GM20000 (cell line): Measurements from ENCODE around the gene ELOVL2.

ENCODE experiments used
- DNase-seq: peaks from one replicate; pipeline ENCODE4 v3.0.0; 2012; ENCODE audit warnings: low spot score
- CTCF ChIP-seq: IDR thresholded peaks from 2 replicates; pipeline ENCODE4 v1.5.1; 2012; ENCODE audit warnings: mild to moderate bottlenecking, control low read depth; ENCODE audit errors: extremely low read depth, missing control alignments

The ELOVL2 gene

GRCh38 chr6:11083491-11083890, 39.4 kb upstream of the ELOVL2 start:
- TF ChIP-seq CTCF, result no peak

DNA sequence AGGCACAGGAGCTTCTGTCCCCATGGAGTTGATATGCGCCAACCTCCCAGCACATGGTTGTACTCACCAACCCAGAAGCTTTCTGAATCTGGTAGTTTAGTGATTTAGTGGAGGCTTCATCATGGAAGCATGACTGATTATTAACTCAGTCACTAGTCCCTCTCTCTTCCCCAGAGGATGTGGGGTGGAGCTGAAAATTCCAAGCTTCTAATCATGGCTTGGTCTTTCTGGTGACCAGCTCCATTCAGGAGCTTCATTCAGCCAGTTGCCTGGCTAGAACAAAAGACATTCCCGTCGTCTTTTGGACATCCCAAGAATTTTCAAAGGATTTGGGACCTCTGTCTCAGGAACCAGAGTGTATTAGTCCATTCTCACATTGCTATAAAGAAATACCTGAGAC, 36.2 kb upstream of the ELOVL2 start:
- no peak for TF ChIP-seq CTCF
- no peak for DNase-seq

More at GRCh38 chr6:11083491-11083890, 39.4 kb upstream of the ELOVL2 start:
- no peak for DNase-seq

- TF ChIP-seq CTCF, result no peak
- no peak for DNase-seq
Observed at GRCh38 chr6:11078266-11078665, 34.2 kb upstream of the ELOVL2 start.

DNA sequence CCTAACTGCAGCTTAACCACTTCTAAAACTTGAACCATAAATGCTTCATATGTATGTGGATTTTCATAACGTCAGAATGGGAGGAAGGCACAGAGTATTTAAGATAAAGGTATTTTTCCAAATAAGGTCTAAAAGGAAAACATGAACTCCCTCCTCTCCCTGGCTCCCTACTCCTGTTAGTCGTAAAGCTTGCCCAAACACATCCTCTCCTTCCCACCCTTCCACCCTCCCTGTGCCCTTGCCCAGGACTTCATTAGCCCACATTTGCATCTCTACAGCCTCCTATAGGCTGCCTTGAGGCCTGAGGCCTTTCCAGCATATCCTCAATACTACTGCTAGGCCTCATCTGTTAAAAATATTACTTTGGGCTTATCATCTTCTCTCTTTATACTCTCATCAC, 32.4 kb upstream of the ELOVL2 start:
- no peak for TF ChIP-seq CTCF
- no peak for DNase-seq

GRCh38 chr6:11072101-11072500, 28.0 kb upstream of the ELOVL2 start:
- no peak for DNase-seq
- TF ChIP-seq CTCF, result no peak

GRCh38 chr6:11069760-11070159, 25.7 kb upstream of the ELOVL2 start:
- no peak for DNase-seq
- TF ChIP-seq CTCF, result no peak

GRCh38 chr6:11067348-11067747, 23.2 kb upstream of the ELOVL2 start:
- DNase-seq, result no peak
- TF ChIP-seq CTCF, result no peak
